Measurements from ENCODE around the gene CDK3. TPM values are rescaled to one million over a fixed set of nuclear protein-coding genes. Genes with fewer than 3 reads are reported as not detected.
"Not testable (repeated sequence)": the region's sequence is repeated elsewhere in the genome, so short reads cannot be mapped to it uniquely, and the experiment has no call there.

Gene CDK3
- total RNA-seq, 2 experiments from 2014 or later: 7.3 to 12.8 TPM

DNA sequence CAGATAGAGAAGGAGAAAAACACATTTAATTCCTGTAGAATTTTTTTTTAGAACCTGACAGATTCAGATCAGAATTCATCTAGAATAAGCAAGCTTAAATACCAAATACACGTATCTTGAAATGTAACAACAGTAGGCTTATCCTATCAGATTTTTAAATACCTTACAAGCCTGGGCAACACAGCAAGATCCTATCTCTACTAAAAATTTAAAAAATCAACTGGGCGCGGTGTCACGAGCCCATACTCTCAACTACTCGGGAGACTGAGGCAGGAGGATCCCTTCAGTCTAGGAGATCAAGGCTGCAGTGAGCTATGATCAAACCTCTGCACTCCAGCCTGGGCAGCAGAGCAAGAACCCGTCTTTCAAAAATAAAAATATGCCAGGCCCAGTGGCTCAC is 35.2 kb upstream of the CDK3 start:
- peaks cover 4% of the 10 kb centered on the region for H3K4me1 ChIP-seq (ENCODE audit: insufficient read depth, low read length, poor library complexity, severe bottlenecking)
- no peaks in the 10 kb centered on the region for H3K9me2 ChIP-seq (ENCODE audit: insufficient read depth, low read length)
- no peak overlapping the region for H3K4me2 ChIP-seq (ENCODE audit: low read length)
- POLR2A ChIA-PET: interaction anchor here (0.5 to 1.7 kb wide), 3 partner anchors 9 to 65 kb away, joined by 3 to 6 read pairs (median 5); no protein-coding TSS in a partner anchor
- no peak overlapping the region for H3K4me3 ChIP-seq (ENCODE audit: low read depth, low read length, poor library complexity, severe bottlenecking)
- intact Hi-C loops (cut with micrococcal nuclease; ENCODE audit: unreplicated experiment): no loop called here
- H3K79me2 ChIP-seq (ENCODE audit: insufficient read depth, low read depth, low read length): no peaks in the 10 kb centered on the region
- CTCF ChIA-PET (ENCODE audit: unreplicated experiment): no interaction called here
- no peak for DNase-seq (ENCODE audit: low spot score)
- no TSS peak for BruUV-seq (replicated peaks)
- no peak overlapping the region for H2AFZ ChIP-seq (ENCODE audit: low read length)
- H3K36me3 ChIP-seq (ENCODE audit: insufficient read depth, low read length): no peaks in the 10 kb centered on the region
- no peaks in the 10 kb centered on the region for H3K9me3 ChIP-seq (ENCODE audit: low read length)
- no peak for TF ChIP-seq CTCF (conservative IDR thresholded peaks at IDR 0.05; ENCODE audit: low read length)
- no peak for TF ChIP-seq EZH2phosphoT487 (IDR thresholded peaks at IDR 0.05; ENCODE audit: borderline replicate concordance, low read depth, low read length)
- no peaks in the 10 kb centered on the region for H4K20me1 ChIP-seq (ENCODE audit: insufficient read depth, low read length)
- no peak overlapping the region for H3K27ac ChIP-seq (ENCODE audit: low read depth, low read length, poor library complexity, severe bottlenecking)

DNA sequence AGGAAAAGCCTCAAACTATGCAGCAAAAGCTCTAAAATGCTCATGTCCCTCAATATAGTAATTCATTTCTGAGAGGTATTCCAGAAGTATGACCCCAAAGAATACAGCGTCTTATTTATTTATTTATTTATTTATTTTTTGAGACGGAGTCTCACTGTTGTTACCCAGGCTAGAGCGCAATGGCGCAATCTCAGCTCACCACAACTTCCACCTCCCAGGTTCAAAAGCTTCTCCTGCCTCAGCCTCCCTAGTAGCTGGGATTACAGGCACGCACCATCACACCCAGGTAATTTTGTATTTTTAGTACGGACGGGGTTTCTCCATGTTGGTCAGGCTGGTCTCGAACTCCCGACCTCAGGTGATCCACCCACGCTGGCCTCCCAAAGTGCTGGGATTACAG is 31.6 kb upstream of the CDK3 start:
- H3K4me1 ChIP-seq (ENCODE audit: insufficient read depth, low read length, poor library complexity, severe bottlenecking); H3K36me3 ChIP-seq (ENCODE audit: insufficient read depth, low read length); BruUV-seq (replicated peaks); H3K9me2 ChIP-seq (ENCODE audit: insufficient read depth, low read length); CTCF ChIA-PET (ENCODE audit: unreplicated experiment); H2AFZ ChIP-seq (ENCODE audit: low read length); H3K4me2 ChIP-seq (ENCODE audit: low read length); DNase-seq (ENCODE audit: low spot score); H3K27ac ChIP-seq (ENCODE audit: low read depth, low read length, poor library complexity, severe bottlenecking); H3K9me3 ChIP-seq (ENCODE audit: low read length); H3K79me2 ChIP-seq (ENCODE audit: insufficient read depth, low read depth, low read length); H4K20me1 ChIP-seq (ENCODE audit: insufficient read depth, low read length); H3K4me3 ChIP-seq (ENCODE audit: low read depth, low read length, poor library complexity, severe bottlenecking); intact Hi-C loops (cut with micrococcal nuclease; ENCODE audit: unreplicated experiment): not testable (repeated sequence)
- POLR2A ChIA-PET: interaction anchor here (1.9 kb wide), 1 partner anchor 9 kb away, joined by 5 read pairs; no protein-coding TSS in a partner anchor

DNA sequence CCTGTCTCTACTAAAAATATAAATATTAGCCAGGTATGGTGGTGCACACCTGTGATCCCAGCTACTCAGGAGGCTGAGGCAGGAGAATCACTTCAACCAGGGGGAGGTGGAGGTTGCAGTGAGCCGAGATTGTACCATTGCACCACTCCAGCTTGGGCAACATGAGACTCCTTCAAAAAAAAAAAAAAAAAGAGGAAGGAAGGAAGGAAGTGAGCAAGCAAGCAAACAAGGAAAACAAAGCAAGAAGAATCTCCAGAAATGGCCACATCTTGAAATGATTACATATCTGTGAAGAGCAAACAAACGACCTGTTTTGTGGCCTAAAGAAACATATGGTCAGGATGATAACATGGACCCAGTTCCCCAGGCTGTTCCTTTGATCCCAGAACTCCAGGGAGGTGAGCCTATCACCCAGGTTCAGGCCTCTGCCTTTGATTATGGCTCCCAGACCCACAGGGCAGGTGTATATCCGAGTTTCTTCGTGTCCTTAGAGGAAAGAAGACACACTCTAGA is 30.6 kb upstream of the CDK3 start:
- H3K4me1 ChIP-seq (ENCODE audit: insufficient read depth, low read length, poor library complexity, severe bottlenecking): peaks cover 4% of the 10 kb centered on the region
- H3K27ac ChIP-seq (ENCODE audit: low read depth, low read length, poor library complexity, severe bottlenecking): no peak overlapping the region
- intact Hi-C loops (cut with micrococcal nuclease; ENCODE audit: unreplicated experiment): loop anchor here (10.0 kb wide), 1 partner anchor 185 kb away; the partner anchor contains the start of gene UNK
- H2AFZ ChIP-seq (ENCODE audit: low read length): no peak overlapping the region
- DNase-seq (ENCODE audit: low spot score): no peak
- ChIA-PET POLR2A (interaction anchor here (1.5 to 1.9 kb wide), 2 partner anchors 10 to 13 kb away, joined by 3 to 5 read pairs; no protein-coding TSS in a partner anchor), CTCF (ENCODE audit: unreplicated experiment) (no interaction called here)
- no TSS peak for BruUV-seq (replicated peaks)
- TF ChIP-seq EZH2phosphoT487 (IDR thresholded peaks at IDR 0.05; ENCODE audit: borderline replicate concordance, low read depth, low read length) (no peak), CTCF (conservative IDR thresholded peaks at IDR 0.05; ENCODE audit: low read length) (no peak)
- peaks cover 6% of the 10 kb centered on the region; the same call in 1 of the 2 replicates for H3K36me3 ChIP-seq (ENCODE audit: insufficient read depth, low read length)
- no peaks in the 10 kb centered on the region for H3K9me2 ChIP-seq (ENCODE audit: insufficient read depth, low read length)
- no peaks in the 10 kb centered on the region for H3K79me2 ChIP-seq (ENCODE audit: insufficient read depth, low read depth, low read length)
- no peaks in the 10 kb centered on the region for H3K9me3 ChIP-seq (ENCODE audit: low read length)
- H3K4me3 ChIP-seq (ENCODE audit: low read depth, low read length, poor library complexity, severe bottlenecking): no peak overlapping the region
- H3K4me2 ChIP-seq (ENCODE audit: low read length): no peak overlapping the region
- no peaks in the 10 kb centered on the region for H4K20me1 ChIP-seq (ENCODE audit: insufficient read depth, low read length)
